ENCODE measurements around the gene PPP6R3. TPM values are rescaled to one million over a fixed set of nuclear protein-coding genes. Genes with fewer than 3 reads are reported as not detected.

Gene PPP6R3
- total and polyA plus RNA-seq, 10 of the 15 experiments (the other 5 are each of a cell fraction or from before 2014, with no cell fraction given) = 12.4 to 123 (median 74.1) TPM

GRCh38 chr11:68651208-68651984 is 190.8 kb downstream of the PPP6R3 start:
- in situ Hi-C loops (cut with MboI) = no loop called here
- ChIA-PET CTCF (no interaction called here), RAD21 (ENCODE audit: unreplicated experiment) (no interaction called here), POLR2A (no interaction called here), SMC1A (ENCODE audit: uncharacterized antibody, unreplicated experiment) (no interaction called here)
- Histone ChIP-seq H3K4me3 (no peak overlapping the region), H2AFZ (ENCODE audit: control insufficient read depth, low read depth, low read length) (no peak overlapping the region), H3K9me3 (replicated peaks; ENCODE audit: control insufficient read depth, insufficient read depth, low read length) (peaks cover 4% of the 10 kb centered on the region; the same call in 2 of the 3 replicates), H4K20me1 (ENCODE audit: control insufficient read depth, insufficient read depth) (no peaks in the 10 kb centered on the region), H3K4me1 (ENCODE audit: control insufficient read depth, insufficient read depth, low read length) (no peaks in the 10 kb centered on the region), H3K27ac (ENCODE audit: control insufficient read depth, insufficient read depth) (no peak overlapping the region), H3K4me2 (ENCODE audit: control insufficient read depth, insufficient read depth) (no peak overlapping the region), H3K9ac (ENCODE audit: control insufficient read depth, insufficient read depth, low read length) (no peak overlapping the region), H3K79me2 (ENCODE audit: control insufficient read depth, insufficient read depth, low read length) (no peaks in the 10 kb centered on the region), H3K27me3 (replicated peaks in 1 of 2; ENCODE audit: control insufficient read depth in 2 of 2, insufficient read depth in 2 of 2, low read length in 1 of 2) (no peaks in the 10 kb centered on the region; a peak in 1 of 4 replicates), H3K36me3 (ENCODE audit: control insufficient read depth in 2 of 2, insufficient read depth in 2 of 2, low read length in 1 of 2) (no peaks in the 10 kb centered on the region)
- BruUV-seq (replicated peaks) = no TSS peak
- ATAC-seq = no peak
- FAIRE-seq = no peak
- 50% methylated on average over 18 of the region's 22 CpGs for WGBS (ENCODE audit: insufficient coverage, insufficient replicate concordance, low lambda C conversion rate, missing lambda C conversion rate)
- DNase-seq (ENCODE audit: low read depth, low spot score) = no peak
- TF ChIP-seq POLR2A (IDR thresholded peaks at IDR 0.05; ENCODE audit: low read depth, low read length) (no peak), YY1 (IDR thresholded peaks at IDR 0.05; ENCODE audit: low read depth, low read length) (no peak), PBX3 (IDR thresholded peaks at IDR 0.05; ENCODE audit: insufficient replicate concordance, low read depth, low read length) (no peak), USF1 (IDR thresholded peaks at IDR 0.05; ENCODE audit: borderline replicate concordance, extremely low read length, insufficient read depth, low read depth, low read length) (no peak), FOXK2 (IDR thresholded peaks at IDR 0.05) (no peak), EGR1 (IDR thresholded peaks at IDR 0.05; ENCODE audit: borderline replicate concordance in 1 of 2, low read depth in 2 of 2, low read length in 2 of 2) (no peak), FOXM1 (IDR thresholded peaks at IDR 0.05; ENCODE audit: low read depth, low read length) (no peak), SREBF1 (IDR thresholded peaks at IDR 0.05; ENCODE audit: low read length) (no peak), MTA3 (IDR thresholded peaks at IDR 0.05; ENCODE audit: borderline replicate concordance, low read length) (no peak), CREB1 (IDR thresholded peaks at IDR 0.05; ENCODE audit: low read depth) (no peak), ATF2 (IDR thresholded peaks at IDR 0.05; ENCODE audit: low read length) (no peak), KDM1A (IDR thresholded peaks at IDR 0.05; ENCODE audit: borderline replicate concordance) (no peak)
- intact Hi-C loops (cut with micrococcal nuclease; ENCODE audit: unreplicated experiment) = no loop called here
